ENCODE measurements around the gene NRSN2. TPM values are rescaled to one million over a fixed set of nuclear protein-coding genes. Genes with fewer than 3 reads are reported as not detected.

NRSN2 gene
- total and polyA plus RNA-seq, 2 of the 4 experiments (the other 2 are of a cell fraction): 9.9 to 101 TPM

- TF ChIP-seq CEBPB (IDR thresholded peaks at IDR 0.05; ENCODE audit: low read depth, low read length): no peak
These were observed 21.6 kb upstream of the NRSN2 start, which contains the start of gene SOX12 (continued) for GRCh38 chr20:325045-325888.

GRCh38 chr20:325889-326644 is 20.8 kb upstream of the NRSN2 start:
- dilution Hi-C loops (cut with HindIII; ENCODE audit: low sequenced_read_pairs, unreplicated experiment): no loop called here

More at GRCh38 chr20:325889-326644, 20.8 kb upstream of the NRSN2 start:
- peak overlapping the region; percentile 99 for H2AK9ac ChIP-seq (replicated peaks; ENCODE audit: low read depth, low read length, poor library complexity)
- H3K56ac ChIP-seq (ENCODE audit: extremely low read depth, insufficient read depth, low read length): peak overlapping the region; percentile 71
- peak overlapping the region; percentile 94 for H3K4me3 ChIP-seq (ENCODE audit: insufficient read depth, low read depth, low read length)
- peak; percentile 18; the same call in 1 of the 2 replicates for TF ChIP-seq MAZ (IDR thresholded peaks at IDR 0.05; ENCODE audit: borderline replicate concordance, low read depth, low read length)
- TF ChIP-seq CTCF (conservative IDR thresholded peaks at IDR 0.05; ENCODE audit: low read depth, low read length): 0 out of 2 replicates have a peak, but pooled peaks have one; percentile 6
- no peak for TF ChIP-seq BHLHE40 (IDR thresholded peaks at IDR 0.05; ENCODE audit: low read depth, low read length)
- peak; percentile 86; the same call in 1 of the 2 replicates for TF ChIP-seq MXI1 (IDR thresholded peaks at IDR 0.05; ENCODE audit: borderline replicate concordance, low read depth, low read length)
- H3K18ac ChIP-seq (ENCODE audit: low read depth, low read length): peak overlapping the region; percentile 65; the same call in 1 of the 2 replicates
- CTCF ChIA-PET: no interaction called here
- H2BK5ac ChIP-seq (ENCODE audit: low read depth, low read length, poor library complexity, severe bottlenecking): peak overlapping the region; percentile 92
- peaks cover 4% of the 10 kb centered on the region; the same call in 1 of the 2 replicates for H3K9me1 ChIP-seq (ENCODE audit: insufficient read depth, low read length)
- in situ Hi-C loops (cut with MboI; ENCODE audit: low sequenced_read_pairs): no loop called here
- H3K9me3 ChIP-seq (ENCODE audit: control insufficient read depth, insufficient read depth, low read length): no peaks in the 10 kb centered on the region
- H3K4ac ChIP-seq (ENCODE audit: low read depth, low read length): peak overlapping the region; percentile 92
- H3K4me1 ChIP-seq (ENCODE audit: control insufficient read depth, insufficient read depth, low read length): peaks cover 17% of the 10 kb centered on the region
- peak overlapping the region; percentile 88; the same call in 1 of the 2 replicates for H3K23ac ChIP-seq (ENCODE audit: low read depth, low read length)
- H3K79me1 ChIP-seq (ENCODE audit: low read depth in 1 of 2, low read length in 2 of 2): peaks cover 24 to 44% of the 10 kb centered on the region in 2 experiments; a peak in 3 of 4 replicates
- H4K20me1 ChIP-seq (ENCODE audit: insufficient read depth, low read length): peaks cover 44% of the 10 kb centered on the region
- H2BK120ac ChIP-seq (ENCODE audit: low read depth, low read length): peak overlapping the region; percentile 69; the same call in 1 of the 2 replicates
- peak overlapping the region; percentile 80 for H4K91ac ChIP-seq (ENCODE audit: insufficient read depth, low read depth, low read length)
- H2BK15ac ChIP-seq (ENCODE audit: low read depth, low read length): no peak overlapping the region
- H3K27ac ChIP-seq (ENCODE audit: insufficient read depth, low read length): peak overlapping the region; percentile 97
- H2AFZ ChIP-seq (replicated peaks; ENCODE audit: low read length, poor library complexity): peak overlapping the region; percentile 97
- WGBS, 2 experiments (ENCODE audit: extremely low coverage in 2 of 2, insufficient read length in 1 of 2): 0% methylated on average over 66 of the region's 103 CpGs; no CpG with 5 or more reads in 1 of the 2 experiments
- H3K14ac ChIP-seq (replicated peaks; ENCODE audit: low read depth, low read length): peak overlapping the region; percentile 84
- ATAC-seq (ENCODE audit: low read depth): peak; percentile 1
- H3K36me3 ChIP-seq (ENCODE audit: control insufficient read depth, insufficient read depth, low read length): peaks cover 8% of the 10 kb centered on the region; the same call in 1 of the 2 replicates
- no peaks in the 10 kb centered on the region for H3K27me3 ChIP-seq (ENCODE audit: control insufficient read depth, insufficient read depth, low read length)
- peak overlapping the region; percentile 71 for H2AK5ac ChIP-seq (ENCODE audit: low read depth, low read length)
- BruUV-seq (replicated peaks): no TSS peak
- POLR2A ChIA-PET (ENCODE audit: unreplicated experiment): interaction anchor here (0.5 to 0.6 kb wide), 3 partner anchors 29 to 152 kb away, joined by 3 to 13 read pairs (median 3); no protein-coding TSS in a partner anchor
- H3K9ac ChIP-seq (ENCODE audit: low read depth, low read length): peak overlapping the region; percentile 87
- intact Hi-C loops (cut with micrococcal nuclease): no loop called here
- H3K4me2 ChIP-seq (ENCODE audit: low read depth, low read length): peak overlapping the region; percentile 83
- peak overlapping the region; percentile 70 to 75; a peak in 2 of 4 replicates for H4K8ac ChIP-seq (ENCODE audit: low read depth in 2 of 2, low read length in 2 of 2)
- peak overlapping the region; percentile 70 for H4K5ac ChIP-seq (ENCODE audit: low read depth, low read length)
- peak; percentile 67 for DNase-seq
- H2BK20ac ChIP-seq (ENCODE audit: low read depth, low read length): no peak overlapping the region

Measured in IMR-90 (cell line).